NCI-H524 treated with DMSO at 0.1 percent for 48 hours (cell line): ENCODE results near the gene SCUBE3.

ENCODE experiments used
- DNase-seq: peaks from one replicate; lab custom pipeline; 2025; lab: John Stamatoyannopoulos, UW

Gene SCUBE3

DNA sequence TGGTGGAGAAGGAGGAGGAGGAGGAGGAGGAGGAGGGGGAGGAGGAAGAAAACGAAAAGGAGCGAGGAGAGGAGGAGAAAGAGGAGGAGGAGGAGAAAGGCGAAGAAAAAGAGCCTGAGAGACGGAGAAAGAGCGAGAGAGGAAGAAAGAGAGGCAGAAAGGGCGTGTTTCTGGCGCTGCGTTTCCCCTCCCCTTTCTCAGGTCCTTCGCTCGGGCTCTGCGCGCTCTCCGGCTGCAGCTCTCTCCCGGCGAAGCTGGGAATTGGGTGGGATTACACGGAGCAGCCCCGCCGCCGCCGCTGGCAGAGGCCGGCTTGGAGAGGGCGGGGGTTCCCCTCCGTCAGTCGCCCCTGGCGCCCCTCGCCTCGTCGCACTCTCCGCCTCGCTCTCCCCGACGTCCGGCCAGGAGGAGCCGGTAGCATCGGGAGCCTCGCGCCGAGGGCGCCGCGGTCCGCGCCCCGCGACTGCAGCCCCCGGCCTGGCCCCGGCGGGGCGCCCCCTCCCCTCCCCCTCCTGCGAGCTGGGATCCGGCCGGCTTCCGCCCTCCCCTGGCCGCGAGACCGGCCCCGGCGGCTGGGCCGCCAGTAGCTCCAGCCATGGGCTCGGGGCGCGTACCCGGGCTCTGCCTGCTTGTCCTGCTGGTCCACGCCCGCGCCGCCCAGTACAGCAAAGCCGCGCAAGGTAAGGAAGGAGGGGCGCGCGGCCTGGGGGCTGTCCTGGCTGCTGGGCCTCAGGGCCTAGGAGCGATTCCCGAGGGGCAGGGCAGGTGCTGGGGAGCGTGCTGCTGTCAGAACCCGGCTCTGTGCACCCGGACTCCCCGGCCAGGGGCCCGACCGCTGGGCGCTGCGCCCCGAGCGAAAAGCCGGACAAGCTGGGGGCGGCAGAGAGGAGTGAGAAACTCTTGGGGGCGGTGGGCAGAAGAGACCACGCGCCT lies at the start of gene SCUBE3:
Gene SCUBE3 (plus strand): TSS at position 133 of the 933 bp plus-strand sequence. CDS start 463 bp downstream, at position 596.
- DNase-seq: no peak

DNA sequence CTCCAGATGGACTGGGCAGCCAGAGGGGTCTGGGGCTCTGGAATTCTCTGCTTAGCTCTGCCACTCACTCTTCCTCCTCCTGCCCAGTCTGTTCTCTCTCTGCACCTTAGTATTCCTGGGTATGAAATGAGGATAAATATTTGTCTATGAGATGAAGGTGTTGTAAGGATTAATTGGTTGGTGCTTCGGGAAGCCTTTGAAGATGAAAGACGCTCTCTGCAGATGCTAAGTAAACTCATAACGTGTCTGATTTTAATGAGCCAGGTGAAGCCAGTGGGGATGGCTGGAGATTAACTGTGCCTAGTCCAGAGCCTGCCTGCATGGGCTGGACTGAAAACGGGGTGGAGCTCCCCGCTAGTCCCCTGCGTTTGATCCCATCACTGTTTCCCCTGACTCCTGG lies 49.5 kb upstream of the SCUBE3 start:
- DNase-seq: no peak

DNA sequence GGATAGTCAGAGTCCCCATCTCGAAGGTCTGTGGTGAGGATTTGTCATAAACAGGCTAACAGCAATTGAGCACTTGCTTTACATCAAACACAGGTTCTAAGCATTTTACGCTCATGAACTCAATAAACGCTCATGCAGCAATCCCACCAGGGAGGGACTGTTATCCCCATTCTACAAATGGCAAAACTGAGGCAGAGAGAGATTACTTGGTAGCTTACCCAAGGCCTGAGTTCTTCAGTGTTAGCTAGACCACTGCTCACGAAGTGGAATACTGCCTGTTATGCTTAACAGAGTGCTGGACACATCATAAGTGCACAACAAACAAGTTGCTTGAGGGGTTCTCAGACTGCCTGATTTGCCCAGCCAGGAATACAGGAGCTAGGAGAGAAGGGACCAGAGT lies 48.9 kb upstream of the SCUBE3 start:
- DNase-seq: no peak

DNA sequence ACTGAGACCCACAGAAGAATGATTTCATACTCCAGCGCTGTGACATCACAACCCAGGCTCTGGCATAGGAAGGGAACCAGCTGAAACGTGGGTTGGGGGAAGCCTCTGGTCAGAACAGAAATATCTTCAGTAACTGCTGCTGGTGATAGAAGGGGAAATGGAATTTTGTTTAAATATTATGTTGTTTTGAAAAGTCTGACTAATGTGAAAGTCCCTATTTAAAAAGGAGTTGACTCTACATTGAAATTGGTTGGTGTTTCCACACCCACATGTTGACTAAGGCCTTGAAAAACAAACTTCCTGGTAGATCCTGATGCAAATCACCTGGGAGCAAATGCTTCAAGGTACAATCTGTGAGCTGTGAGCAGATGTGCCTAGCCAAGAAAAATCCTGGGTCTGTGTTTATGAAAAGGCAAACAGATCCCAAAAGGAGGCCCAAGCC lies 48.1 kb upstream of the SCUBE3 start:
- DNase-seq: no peak

DNA sequence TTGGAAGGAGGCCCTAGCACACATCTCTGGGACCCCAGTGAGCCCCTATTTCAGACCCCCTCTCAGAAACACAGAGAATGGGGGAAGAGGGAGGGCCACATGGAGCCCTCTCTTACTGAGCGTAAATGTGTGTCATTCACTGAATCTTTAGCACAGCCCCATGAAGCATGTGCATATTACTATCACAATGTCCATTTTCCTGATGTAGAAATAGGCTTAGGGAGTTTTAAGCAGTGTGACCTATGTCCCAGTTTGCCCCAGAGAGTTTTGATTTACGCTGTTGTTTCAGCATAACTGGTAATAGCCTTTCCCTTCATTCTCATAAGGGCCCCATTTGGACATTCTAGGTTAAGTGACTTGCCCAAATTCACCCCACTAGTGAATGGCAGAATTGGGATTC lies 47.6 kb upstream of the SCUBE3 start:
- DNase-seq: no peak

DNA sequence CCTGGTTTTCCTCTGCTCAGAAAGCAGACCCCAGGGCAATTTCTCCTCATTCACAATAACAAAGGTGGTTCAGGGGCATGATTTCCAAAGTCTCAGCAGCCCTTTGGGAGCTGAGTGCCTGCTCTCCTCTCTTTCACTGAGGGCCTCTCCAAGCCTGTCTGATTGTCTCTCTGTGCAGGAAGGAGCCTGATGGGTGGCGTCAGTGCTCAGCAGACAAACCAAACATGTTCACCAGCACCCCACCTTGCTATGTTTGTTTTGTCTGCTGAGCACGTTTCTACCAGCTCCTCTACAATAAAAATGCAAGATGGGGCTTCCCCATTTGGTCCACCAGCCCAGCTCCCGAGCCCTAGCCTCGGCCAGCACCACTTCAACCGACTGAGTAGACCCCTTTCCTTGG lies 47.2 kb upstream of the SCUBE3 start:
- no peak for DNase-seq

DNA sequence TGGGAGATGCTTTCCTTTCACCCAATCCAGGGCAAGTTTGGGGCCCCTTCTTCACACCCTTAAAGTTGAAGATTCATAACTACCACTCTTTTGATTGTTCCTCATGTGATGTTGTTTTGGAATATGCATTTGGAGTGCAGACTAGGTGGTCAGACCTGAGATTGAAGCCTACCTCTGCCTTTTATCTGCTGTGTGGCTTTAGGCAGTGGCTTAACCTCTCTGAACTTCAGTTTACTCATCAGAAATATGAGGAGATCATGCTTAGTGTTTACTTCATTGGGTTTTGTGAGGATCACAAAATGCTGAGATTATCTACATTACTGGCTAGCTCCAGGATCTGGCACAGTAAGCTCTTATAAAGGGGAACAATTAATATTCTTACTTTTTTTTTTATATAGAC lies 46.3 kb upstream of the SCUBE3 start:
- no peak for DNase-seq

DNA sequence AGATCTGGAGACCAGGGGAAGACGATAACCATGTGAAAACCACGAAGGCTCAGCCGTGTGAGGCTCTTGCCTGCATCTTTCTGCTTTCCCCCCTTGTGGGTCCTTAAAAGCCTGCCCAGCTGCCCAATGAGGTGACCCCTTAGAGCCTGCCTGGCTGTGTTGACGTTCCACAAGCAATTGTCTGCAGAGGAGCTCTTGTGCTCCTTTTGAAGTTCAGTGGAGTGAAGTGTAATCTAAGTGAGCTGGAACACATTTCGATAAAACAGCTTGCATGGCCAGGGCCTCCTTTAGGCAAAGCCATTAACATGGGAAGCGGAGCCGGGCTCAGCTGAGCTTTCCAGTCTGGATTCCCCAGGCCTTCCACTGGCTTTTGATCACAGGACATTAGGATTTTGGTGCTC lies 45.3 kb upstream of the SCUBE3 start:
- no peak for DNase-seq

DNA sequence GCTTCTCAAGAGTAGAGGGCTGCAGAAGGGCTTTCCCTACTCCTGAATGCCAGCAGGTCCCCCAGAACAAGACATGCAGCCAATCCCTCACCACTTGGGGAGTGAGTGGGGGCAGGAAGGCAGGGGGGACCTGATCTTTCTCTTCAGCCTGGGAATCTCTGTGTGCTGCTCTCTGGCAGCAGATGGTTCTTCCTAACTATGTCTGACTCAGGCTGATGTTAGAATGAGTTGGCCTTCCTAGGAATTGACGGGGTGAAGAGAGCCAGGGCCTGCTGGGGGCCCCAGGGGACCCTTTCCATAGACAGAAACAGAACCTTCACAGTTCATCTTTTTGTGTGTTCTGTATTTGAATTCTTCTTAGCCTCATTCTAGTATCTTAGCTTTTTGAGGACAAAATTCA lies 43.6 kb upstream of the SCUBE3 start:
- DNase-seq: no peak

DNA sequence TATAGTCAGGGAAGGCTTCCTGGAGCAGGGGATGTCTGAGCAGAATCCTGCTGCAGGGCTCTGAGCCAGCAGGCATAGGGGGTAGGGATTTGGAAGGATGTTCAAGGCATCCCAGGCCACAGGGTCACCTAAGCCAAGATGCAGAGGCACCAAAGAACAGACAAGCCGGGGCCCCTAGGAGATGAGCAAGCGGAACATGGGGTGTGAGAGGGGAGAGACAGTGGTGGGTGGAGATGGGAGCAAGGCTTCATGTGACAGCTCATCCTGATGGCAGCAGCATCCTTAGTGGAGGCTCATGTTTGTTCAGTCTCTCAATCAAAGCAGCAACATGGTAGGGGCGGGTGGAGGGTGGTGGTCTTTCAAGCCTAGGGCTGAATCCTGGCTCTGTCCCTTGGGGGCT lies 42.9 kb upstream of the SCUBE3 start:
- no peak for DNase-seq

DNA sequence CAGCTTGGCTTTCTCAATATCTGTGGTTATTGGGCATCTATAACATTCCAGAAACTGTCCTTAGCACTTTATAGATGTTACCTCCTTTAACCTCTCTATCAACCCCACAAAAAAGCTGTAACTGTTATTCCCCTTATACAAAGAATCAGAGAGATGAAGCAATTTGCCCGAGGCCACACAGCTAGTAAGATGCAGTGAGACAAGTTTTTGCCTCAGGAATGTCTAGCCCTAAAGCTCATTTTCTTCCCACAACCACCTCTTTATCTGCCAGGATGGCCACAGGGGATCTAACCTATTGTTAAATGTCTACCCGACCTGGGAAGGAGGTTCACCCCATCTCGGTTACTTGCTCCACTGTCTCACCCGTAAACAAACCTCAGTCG lies 40.7 kb upstream of the SCUBE3 start:
- no peak for DNase-seq

DNA sequence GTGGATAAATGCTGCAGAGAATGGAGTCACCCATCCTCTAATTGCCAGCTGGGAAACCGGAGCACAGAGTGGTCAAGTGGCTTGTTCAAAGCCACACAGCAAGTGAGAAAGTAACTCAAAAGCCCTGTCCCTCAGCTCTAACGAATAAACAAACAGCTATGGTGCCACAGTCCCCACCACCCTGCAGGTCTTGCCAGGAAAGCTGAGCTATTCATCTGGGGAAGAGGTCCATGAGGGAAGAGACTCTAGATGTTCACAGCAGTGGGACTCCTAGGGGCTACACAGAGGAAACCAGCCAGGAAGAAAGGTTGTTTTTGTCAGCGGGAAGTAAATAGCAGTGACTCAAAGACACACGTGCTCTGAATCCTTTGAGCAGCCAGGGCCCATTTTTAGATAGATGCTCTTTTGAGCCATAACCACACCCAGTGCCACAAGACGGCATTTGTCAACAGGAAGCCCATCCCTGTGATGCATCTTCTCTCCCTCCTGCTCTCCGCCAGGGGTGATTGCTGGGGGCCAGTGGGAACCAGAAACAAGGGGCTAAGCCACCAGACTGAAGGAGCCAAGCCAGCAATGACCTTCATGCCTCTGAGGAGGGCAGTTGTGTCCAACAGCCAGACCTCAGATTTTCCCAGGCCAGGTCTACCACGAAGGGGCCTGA lies 40.2 kb upstream of the SCUBE3 start:
- no peak for DNase-seq

DNA sequence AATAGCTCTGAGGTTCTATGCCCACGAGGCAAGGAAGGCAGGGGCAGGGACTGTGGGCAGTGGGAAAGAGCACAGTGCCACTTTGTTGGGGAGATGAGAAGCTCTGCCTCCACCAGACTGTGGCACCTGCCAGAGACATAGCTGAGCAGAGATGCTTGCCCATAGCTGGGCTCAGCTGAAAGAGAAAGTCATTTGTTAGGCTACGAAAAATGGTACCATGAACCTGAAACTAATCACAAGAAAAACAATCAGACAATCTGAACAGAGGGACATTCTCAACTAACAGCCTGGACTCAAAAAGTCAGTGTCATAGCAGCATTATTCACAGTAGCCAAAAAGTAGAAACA lies 39.7 kb upstream of the SCUBE3 start:
- no peak for DNase-seq

DNA sequence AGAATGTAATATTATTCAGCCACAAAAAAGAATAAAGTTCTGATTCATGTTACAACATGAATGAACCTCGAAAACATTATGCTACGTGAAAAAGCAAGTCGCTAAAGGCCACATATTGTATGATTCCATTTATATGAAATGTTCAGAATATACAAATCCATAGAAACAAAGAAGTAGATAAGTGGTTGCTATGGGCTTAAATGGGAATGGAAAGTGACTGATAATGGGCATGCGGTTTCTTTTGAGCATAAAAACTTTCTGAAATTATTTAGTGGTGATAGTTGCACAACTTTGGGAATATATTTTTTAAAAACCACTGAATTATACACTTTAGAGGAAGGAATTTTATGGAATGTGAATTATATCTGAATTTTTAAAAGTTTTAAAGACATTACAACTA lies 39.3 kb upstream of the SCUBE3 start:
- no peak for DNase-seq

DNA sequence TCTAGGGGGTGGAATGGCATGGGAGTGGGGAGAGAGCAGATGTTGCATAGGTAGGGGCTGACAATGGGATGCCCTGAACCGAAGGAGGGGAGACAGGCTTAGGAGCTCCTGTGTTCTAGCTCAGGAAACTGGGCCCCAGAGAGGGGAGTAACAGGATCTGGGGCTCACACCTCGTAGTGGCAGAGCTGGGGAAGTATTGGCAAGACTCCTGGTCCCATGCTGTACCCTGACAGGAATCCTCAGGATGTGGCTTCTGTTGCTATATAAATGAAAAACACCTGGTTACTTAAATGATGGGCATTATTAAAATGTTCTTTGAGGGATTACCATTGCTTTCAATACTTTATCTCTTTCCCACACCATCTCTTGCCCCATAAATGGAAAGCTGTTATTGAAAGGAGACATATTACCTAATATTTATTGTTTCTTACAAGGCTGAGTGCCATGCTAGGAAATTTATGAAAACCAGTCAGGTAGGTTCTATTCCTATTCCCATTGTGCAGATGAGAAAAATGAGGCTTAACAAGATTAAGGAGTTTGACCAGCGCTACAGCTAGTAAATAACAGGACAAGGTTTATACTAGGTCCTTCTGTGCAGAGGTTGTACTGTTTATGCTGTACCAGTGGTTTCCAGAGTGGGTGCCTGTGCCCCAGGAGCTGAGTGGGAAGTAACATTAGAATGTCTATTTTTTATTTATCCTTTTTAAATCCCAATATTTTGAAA lies 37.3 kb upstream of the SCUBE3 start:
- no peak for DNase-seq

DNA sequence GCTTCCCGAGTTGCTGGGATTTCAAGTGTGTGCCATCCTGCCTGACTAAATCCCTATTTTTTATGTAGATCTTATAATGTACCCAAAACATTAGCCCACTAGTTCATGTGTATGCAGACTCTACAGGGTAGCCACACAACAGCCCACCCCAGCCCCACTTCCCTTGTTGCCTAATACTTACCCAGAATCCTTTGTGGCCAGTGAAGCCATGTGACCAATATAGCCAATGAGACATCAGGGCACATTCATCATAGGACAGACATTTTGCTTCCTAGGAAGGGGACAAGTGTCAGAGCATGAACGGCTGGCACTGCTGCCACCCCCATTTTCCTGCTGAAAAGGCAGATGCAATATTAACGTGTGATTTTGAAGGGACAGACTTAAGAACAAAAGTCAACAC lies 36.6 kb upstream of the SCUBE3 start:
- no peak for DNase-seq

DNA sequence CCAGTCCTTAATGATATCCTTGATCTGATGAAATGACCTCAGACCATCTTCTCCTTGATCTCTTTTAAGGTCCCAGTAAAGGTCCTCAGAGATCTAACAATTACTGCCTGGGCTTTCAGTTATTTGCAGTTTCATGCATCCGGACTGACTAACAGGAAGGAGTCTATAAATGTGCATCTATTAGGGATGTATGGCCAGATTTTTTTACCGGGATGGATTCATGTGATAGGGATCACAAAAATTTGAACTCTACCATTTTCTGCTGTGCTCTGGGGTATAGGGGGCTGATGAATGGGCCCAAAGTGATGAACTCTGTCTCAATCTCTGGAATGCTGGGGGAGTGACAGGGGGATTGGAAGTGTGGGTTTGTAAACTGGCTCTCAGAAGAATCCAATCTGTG lies 36.2 kb upstream of the SCUBE3 start:
- no peak for DNase-seq

DNA sequence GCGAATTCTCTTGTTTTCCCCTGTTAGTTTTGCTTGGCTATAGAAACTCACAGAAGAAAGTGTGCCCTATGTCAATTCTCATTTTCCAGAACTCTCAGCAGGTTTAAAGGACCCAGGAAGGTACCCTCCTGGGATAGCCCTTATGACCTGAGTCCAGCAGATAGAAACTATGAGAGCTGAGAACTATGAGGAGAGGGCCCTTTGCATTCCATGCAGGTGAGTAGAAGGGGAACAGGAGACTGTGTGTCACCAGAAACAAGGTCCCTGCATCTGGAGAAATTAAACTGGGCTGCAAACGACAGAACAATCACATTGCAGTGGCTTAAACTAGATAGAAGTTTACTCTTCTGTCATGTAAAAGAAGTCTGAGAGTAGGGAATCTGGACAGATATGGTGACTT lies 35.7 kb upstream of the SCUBE3 start:
- no peak for DNase-seq

DNA sequence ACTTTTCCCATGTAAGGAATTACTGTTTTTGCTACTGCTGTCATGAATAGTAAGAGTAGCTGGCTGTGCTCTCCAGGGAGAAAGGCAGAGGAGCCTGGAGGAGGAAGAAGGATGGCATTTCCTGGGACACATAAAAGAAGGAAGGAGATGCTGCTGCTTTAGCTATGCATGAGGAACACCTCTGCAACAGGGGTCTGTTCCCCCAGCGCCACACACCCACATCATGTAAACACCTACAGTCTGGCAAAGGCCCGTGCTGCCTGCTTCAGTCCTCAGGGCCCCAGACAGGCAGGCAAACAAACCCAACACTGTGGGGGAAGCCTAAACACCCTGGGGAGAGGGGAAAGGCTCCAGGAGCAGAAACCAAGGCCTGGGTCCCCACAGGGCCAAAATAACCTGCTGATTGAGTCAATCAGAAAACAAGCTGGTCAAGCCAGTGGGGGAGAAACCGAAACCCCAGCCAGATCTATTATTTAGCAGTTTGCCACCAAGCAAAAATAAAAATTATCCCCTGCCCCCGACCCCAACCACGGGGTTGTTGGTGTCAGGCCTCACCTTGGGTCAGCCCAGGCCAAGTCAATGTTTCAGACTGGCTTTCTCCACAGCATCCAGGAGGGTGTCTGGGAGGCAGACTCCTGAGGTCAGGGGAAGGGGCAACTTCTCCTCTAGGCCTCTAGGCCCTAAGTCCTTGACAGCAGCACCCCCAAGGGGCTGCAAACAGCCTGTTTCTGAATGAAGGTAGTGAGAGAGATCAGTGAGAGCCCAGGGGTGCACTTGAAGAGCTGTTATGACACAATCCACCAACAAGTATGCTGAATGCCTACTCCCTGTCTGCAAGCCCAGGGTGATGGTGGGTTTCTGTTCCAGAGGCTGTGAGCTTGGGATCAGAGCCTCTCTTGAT lies 34.6 kb upstream of the SCUBE3 start:
- DNase-seq: no peak

DNA sequence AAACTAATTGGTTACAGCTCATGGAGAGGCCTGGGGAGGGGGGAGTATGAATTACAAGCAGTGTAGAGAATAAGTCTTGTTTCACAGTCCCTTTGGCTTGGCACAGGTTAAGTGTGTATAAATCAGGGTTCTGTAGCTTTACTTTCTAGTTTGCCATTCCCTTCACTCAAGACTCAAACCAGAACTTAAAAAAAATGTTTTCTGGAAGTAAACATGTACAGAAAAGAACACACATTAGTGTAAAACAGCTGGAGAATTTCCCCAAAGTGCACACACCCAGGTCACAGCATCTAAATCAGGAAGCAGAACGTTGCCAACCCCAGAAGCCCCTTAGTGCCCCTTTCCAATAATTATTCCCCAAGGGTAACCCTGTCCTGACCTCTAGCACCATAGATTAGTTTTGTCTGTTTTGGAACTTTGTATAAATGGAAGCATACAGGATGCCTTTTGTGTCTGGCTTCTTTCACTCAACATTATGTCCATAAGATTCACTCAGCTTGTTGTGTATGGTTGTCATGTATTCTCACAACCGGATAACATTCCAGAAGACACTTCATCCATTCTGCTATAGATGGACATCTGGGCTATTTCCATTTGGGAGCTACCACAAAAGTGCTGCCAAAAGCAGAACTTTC lies 33.7 kb upstream of the SCUBE3 start:
- no peak for DNase-seq

DNA sequence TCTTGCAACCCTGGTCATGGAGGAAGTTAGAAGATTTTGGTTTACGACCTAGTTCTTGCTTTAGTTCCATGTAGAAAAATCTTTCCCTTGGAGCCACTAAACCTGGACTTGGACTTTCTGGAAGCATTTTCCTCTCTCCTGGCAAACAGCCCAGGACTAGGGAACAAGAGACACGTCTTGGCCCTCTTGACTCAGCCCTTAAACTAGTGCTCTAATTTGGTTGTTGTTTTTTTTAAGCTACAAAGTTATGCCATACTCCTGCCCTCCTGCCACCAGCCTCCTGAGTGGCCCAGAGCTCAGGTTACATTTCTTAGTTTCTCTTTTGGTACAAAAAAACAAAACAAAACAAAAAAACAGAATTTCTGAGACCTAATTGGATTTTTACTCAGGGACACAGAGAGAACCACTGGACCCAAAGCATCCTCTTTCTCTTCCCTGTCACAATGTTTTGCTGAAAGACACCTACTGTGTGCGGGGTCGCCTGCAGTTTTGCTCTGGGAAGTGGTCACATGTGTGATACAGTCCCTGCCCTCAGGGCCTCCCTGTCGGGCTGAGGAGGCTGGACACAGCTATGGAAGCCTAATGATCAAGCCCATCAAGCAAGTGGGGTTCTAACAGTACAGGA lies 32.3 kb upstream of the SCUBE3 start:
- no peak for DNase-seq
